Activated CD4-positive, alpha-beta T cell treated with anti-CD3 and anti-CD28 coated beads for 1 hour (primary cell): Measurements from ENCODE around the gene PTPN1.
"Not testable (repeated sequence)": the region's sequence is repeated elsewhere in the genome, so short reads cannot be mapped to it uniquely, and the experiment has no call there.

Experiments
- DNase-seq: peaks from one replicate; pipeline ENCODE4 v3.0.0-alpha.2; 2020

Gene PTPN1

DNA sequence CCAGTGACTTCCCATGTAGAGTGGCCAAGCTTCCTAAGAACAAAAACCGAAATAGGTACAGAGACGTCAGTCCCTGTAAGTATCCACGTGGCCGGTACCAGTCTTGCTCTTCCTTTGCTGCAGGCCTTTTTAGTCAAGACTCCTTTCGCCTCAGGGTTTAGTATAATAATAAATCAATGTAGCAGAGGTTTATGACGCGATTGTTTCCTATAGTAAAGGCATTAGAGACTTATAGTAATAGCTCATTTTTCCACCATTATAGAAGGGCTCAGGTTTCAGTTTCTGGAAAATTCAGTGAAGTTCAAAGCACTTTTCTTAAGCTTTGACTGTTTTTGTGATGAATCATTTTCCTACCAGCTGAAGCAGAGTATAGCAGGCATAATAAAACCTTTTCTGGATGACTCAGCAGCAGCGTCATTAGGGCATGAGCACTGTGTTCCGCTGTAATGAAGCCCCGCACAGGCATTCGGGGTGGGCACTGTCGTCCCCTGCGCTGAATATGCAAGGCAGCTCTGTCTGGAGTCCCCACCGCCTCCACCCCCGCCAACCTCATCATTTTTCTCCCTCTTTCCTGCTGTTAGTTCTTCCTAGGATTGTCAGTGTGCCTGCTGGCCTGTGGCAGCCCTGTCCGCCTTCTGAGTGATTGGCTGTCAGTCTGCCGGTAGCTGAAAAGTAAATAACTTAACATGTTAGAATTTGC, 51.3 kb downstream of the PTPN1 start:
- peak; percentile 49 for DNase-seq

GRCh38 chr20:50562262-50562701, 52.1 kb downstream of the PTPN1 start:
- DNase-seq = no peak

GRCh38 chr20:50563133-50563944, 53.2 kb downstream of the PTPN1 start:
- no peak for DNase-seq

DNA sequence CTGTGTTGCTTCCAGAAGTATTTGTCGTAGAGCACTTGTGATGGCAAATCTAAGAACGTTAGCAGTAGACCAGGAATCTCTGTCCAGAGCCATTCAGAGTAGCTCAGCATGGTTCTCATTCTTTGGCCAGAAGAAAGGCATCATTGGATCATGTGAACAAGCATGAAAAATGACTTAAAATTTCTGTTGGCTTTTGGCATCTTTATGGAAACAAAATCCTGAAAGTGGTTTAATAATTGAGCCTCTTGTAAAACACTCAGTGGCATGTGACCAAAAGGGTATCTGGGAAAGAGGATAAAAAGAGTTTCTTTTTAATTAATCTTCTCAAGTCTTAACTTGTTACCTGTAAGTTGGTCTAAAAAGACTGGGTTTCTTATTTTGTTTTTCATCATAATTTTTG, 55.2 kb downstream of the PTPN1 start:
- no peak for DNase-seq

- DNase-seq = no peak
These were observed 55.7 kb downstream of the PTPN1 start for GRCh38 chr20:50565871-50566270.

GRCh38 chr20:50567860-50568548, 57.8 kb downstream of the PTPN1 start:
- DNase-seq = no peak

- no peak for DNase-seq
These were observed 58.4 kb downstream of the PTPN1 start for GRCh38 chr20:50568549-50568942.

DNA sequence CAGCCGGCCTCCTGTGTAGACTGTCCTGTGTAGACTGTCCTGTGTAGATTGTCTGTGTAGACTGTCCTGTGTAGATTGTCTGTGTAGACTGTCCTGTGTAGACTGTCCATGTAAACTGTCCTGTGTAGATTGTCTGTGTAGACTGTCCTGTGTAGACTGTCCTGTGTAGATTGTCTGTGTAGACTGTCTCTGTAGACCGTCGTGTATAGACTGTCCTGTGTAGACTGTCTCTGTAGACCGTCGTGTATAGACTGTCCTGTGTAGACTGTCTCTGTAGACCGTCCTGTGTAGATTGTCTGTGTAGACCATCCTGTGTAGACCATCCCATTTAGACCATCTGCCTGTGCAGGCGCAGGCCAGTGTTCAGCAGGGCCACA, 59.3 kb downstream of the PTPN1 start:
- not testable (repeated sequence) for DNase-seq

GRCh38 chr20:50569864-50570836, 60.0 kb downstream of the PTPN1 start:
- DNase-seq = no peak

GRCh38 chr20:50571466-50571865, 61.3 kb downstream of the PTPN1 start:
- DNase-seq = no peak

DNA sequence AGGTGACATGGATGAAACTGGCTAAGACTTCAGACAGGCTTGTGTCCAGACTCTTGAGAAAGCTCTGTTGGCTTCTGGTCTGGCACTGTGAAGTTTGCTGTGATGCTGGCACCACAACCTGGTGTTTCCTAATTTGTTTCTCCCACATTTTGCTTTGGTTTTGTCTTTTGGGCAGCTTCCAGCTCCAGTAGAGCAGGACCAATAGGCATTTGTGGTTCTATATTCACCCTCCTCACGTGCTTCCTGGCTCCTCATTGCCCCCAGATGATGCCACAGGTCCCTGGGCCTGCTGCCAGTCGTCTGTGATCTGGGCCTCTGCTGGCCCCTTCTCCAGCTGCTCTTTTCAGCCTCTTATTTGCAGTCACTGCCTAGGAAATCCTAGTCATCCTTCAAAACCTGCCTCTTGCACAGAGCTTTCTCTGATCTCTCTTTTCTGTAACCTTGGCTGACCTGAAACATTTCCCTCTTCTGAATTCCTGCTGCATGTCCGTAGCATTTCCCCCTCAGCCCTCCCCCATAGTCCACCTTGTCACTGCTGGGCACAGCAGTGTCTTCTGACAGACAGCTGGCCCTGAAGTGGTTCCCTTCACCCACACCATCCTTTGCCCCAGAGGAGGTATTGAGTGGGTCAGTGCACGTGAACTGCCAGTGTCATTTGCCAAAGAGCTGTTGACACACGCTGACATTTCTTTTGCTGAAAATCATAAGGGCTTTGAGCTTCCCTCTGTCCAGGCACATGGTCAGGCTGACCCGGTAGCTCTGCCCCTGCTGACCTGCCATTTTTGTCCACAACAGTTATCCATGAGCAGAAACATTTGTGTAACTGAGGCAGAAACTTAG, 63.0 kb downstream of the PTPN1 start:
- DNase-seq = no peak

DNA sequence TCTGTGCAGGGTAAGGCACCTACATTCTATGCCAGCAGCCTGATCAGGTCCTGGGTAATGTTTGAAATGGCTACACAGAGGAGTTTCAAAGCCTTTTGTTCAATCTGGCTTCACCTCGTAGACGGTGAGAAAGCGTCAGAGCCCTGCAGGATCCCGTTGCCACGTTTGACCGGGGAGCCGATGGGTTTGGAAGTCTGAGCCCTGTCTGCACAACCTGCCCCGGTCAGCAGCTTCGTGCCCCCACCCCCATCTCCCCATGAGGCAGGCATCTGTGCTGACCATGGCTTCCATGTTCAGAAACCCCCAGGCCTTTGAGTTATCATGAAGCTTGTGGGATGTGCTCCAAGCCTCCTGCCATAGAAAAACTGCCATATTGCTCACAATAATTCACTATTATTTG, 63.9 kb downstream of the PTPN1 start:
- DNase-seq = no peak

- no peak for DNase-seq
These were observed 64.4 kb downstream of the PTPN1 start for GRCh38 chr20:50574586-50574985.

DNA sequence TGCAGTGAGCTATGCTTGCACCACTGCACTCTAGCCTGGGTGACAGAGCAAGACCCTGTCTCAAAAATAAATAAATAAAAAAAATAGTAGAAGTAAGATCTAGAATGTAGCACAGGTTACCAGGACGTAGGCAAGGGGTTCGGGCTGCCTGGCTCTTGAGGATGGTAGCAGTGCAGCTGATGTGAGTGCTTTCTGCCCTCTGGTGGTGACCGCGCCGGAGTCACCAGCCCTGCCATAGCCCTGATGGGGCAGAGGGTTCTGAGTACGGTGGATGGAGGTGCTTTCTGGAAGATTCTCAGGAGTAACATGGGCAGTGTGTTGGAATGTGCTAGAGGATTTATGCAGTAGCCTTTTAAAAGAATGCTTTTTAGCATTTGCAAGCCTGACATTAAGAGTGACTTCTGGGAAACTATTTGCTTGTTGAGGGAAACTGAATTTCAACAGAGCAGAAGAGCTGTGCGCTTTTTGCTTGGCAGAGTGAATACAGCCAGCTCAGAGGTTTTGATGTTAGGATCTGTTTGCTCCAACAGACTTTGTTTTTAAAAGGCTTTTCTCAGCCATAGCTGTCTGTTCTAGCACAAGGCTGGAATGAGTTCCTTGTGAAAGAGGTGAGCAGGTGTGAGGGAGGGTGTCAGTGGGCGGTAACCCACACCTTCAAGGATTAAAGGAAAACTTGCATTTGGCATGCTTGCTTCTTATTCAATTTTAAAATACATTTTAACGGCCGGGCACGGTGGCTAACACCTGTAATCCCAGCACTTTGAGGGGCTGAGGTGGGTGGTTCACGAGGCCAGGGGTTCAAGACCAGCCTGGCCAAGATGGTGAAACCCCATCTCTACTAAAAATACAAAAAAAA, 65.9 kb downstream of the PTPN1 start:
- peak; percentile 59 for DNase-seq

GRCh38 chr20:50577175-50578018, 67.2 kb downstream of the PTPN1 start:
- no peak for DNase-seq

GRCh38 chr20:50578061-50578777, 68.0 kb downstream of the PTPN1 start:
- DNase-seq = no peak

GRCh38 chr20:50578778-50579165, 68.6 kb downstream of the PTPN1 start:
- no peak for DNase-seq

GRCh38 chr20:50579511-50579910, 69.3 kb downstream of the PTPN1 start:
- no peak for DNase-seq
